NCI-H1417 treated with DMSO at 0.1 percent for 48 hours (cell line): Measurements from ENCODE around the gene ZNF536.

Experiments used
- DNase-seq: peaks from one replicate; lab custom pipeline; 2025; lab: John Stamatoyannopoulos, UW

The ZNF536 gene

GRCh38 chr19:30371960-30372824 is at the start of gene ZNF536:
ZNF536 (plus strand) TSS chr19:30372384; CDS start chr19:30443563, 71,179 bp downstream.
- DNase-seq = no peak

GRCh38 chr19:30322641-30323320 is 49.4 kb upstream of the ZNF536 start:
- DNase-seq = no peak

- no peak for DNase-seq
Observed at GRCh38 chr19:30323904-30324303, 48.3 kb upstream of the ZNF536 start.

GRCh38 chr19:30324982-30325381 is 47.2 kb upstream of the ZNF536 start:
- no peak for DNase-seq

GRCh38 chr19:30325676-30326392 is 46.4 kb upstream of the ZNF536 start:
- no peak for DNase-seq

- no peak for DNase-seq
Observed at GRCh38 chr19:30326393-30326710, 45.8 kb upstream of the ZNF536 start.

GRCh38 chr19:30327331-30327730 is 44.9 kb upstream of the ZNF536 start:
- no peak for DNase-seq

GRCh38 chr19:30328096-30328495 is 44.1 kb upstream of the ZNF536 start:
- no peak for DNase-seq

GRCh38 chr19:30330266-30330665 is 41.9 kb upstream of the ZNF536 start:
- no peak for DNase-seq

GRCh38 chr19:30332445-30333234 is 39.5 kb upstream of the ZNF536 start:
- DNase-seq = no peak

GRCh38 chr19:30333291-30334065 is 38.7 kb upstream of the ZNF536 start:
- DNase-seq = no peak

- DNase-seq = no peak
Observed at GRCh38 chr19:30334841-30335240, 37.3 kb upstream of the ZNF536 start.

GRCh38 chr19:30335306-30335886 is 36.8 kb upstream of the ZNF536 start:
- no peak for DNase-seq

GRCh38 chr19:30336290-30336689 is 35.9 kb upstream of the ZNF536 start:
- DNase-seq = no peak

GRCh38 chr19:30338041-30338456 is 34.1 kb upstream of the ZNF536 start:
- DNase-seq = no peak

- no peak for DNase-seq
Observed at GRCh38 chr19:30338878-30339623, 33.1 kb upstream of the ZNF536 start.

- no peak for DNase-seq
Observed at GRCh38 chr19:30339624-30340525, 32.3 kb upstream of the ZNF536 start.

- DNase-seq = no peak
Observed at GRCh38 chr19:30340771-30341561, 31.2 kb upstream of the ZNF536 start.
